GM19043 (cell line): ENCODE measurements around the gene MYO16.

Source experiments
- ATAC-seq: cut with Tn5 transposase; IDR thresholded peaks from one replicate; pipeline ENCODE4 v1.9.1; 2021; ENCODE audit warnings: low read depth; ENCODE audit not compliant: unreplicated experiment

Gene MYO16

GRCh38 chr13:109251956-109252355, 622.5 kb downstream of the MYO16 start:
- ATAC-seq = no peak

GRCh38 chr13:109253316-109253715, 623.9 kb downstream of the MYO16 start:
- no peak for ATAC-seq

- no peak for ATAC-seq
Observed at GRCh38 chr13:109254274-109254673, 624.9 kb downstream of the MYO16 start.

GRCh38 chr13:109255141-109255856, 625.9 kb downstream of the MYO16 start:
- ATAC-seq = no peak

- ATAC-seq = no peak
Observed at GRCh38 chr13:109256866-109257760, 627.7 kb downstream of the MYO16 start.
